Left lung (tissue), 10 donors: ENCODE data around the gene SECISBP2. TPM values are rescaled to one million over a fixed set of nuclear protein-coding genes. Genes with fewer than 3 reads are reported as not detected.

Source experiments
- ATAC-seq: fragments of 200-7000 bp; cut with Tn5 transposase; one replicate; pipeline ENCODE4 v1.9.1; 2020; ENCODE audit warnings: moderate library complexity
- DNase-seq, 4 donors: peaks; one replicate each; pipeline ENCODE4 v3.0.0-alpha.2; 2013 to 2020
- H3K27ac ChIP-seq, 2 donors: fragments of 200-600 bp; sonication (generic) in 1 of 2; one replicate each; pipeline versions ENCODE4 v1.5.0 to v1.8.0; 2020 to 2021
- H3K27me3 ChIP-seq, 2 donors: fragments of 200-600 bp; sonication (generic) in 1 of 2; one replicate each; pipeline versions ENCODE4 v1.5.0 to v1.8.0; 2020 to 2021
- H3K36me3 ChIP-seq, 2 donors: fragments of 200-600 bp; sonication (generic) in 1 of 2; one replicate each; pipeline versions ENCODE4 v1.5.0 to v1.8.0; 2020 to 2021
- H3K4me1 ChIP-seq, 2 donors: fragments of 200-600 bp; one replicate each; pipeline ENCODE4 v1.8.0; 2021
- H3K4me3 ChIP-seq, 2 donors: fragments of 200-600 bp; sonication (generic) in 1 of 2; one replicate each; pipeline versions ENCODE4 v1.5.0 to v1.8.0; 2020 to 2021; ENCODE audit warnings: mild to moderate bottlenecking in 1 of 2
- H3K9me3 ChIP-seq, 2 donors: fragments of 200-600 bp; sonication (generic) in 1 of 2; one replicate each; pipeline versions ENCODE4 v1.5.0 to v1.8.0; 2020 to 2021
- intact Hi-C, 2 donors: fragments of 100-400 bp; cut with DNase I; formaldehyde crosslinking; loops; one replicate each; pipeline versions ENCODE4 v1.11.2 to v1.14.2; 2022
- polyA plus RNA-seq, 6 donors: library from polyadenylated mRNA; unstranded; fragments of 120-200 nt; gene quantifications; one replicate each; pipeline ENCODE4 v1.2.1, GENCODE V29; 2013; ENCODE audit not compliant: insufficient read length in 6 of 6
- total RNA-seq, 2 donors: library from RNA; stranded (reverse); fragmentation: NEBNext Ultra II Directional; extraction: Animal tissue kit (Norgen Biotek cat#: 25700); gene quantifications; one replicate each; pipeline ENCODE4 v1.2.1, GENCODE V29; 2021
- TF ChIP-seq, protein P1 (sequence below), 2 donors: fragments of 200-600 bp; sonication (generic) in 1 of 2; IDR thresholded peaks; one replicate each; pipeline versions ENCODE4 v1.5.0 to v1.8.0; 2021; ENCODE audit warnings: antibody characterized with exemption in 2 of 2
- donor health status: DM: no; HTN: yes; CAD: no.
- donor health status: DM: no; HTN: no; CAD: no.

Gene SECISBP2
- total and polyA plus RNA-seq, 8 donors, result 31.4 to 92.8 (median 89.3) TPM

DNA sequence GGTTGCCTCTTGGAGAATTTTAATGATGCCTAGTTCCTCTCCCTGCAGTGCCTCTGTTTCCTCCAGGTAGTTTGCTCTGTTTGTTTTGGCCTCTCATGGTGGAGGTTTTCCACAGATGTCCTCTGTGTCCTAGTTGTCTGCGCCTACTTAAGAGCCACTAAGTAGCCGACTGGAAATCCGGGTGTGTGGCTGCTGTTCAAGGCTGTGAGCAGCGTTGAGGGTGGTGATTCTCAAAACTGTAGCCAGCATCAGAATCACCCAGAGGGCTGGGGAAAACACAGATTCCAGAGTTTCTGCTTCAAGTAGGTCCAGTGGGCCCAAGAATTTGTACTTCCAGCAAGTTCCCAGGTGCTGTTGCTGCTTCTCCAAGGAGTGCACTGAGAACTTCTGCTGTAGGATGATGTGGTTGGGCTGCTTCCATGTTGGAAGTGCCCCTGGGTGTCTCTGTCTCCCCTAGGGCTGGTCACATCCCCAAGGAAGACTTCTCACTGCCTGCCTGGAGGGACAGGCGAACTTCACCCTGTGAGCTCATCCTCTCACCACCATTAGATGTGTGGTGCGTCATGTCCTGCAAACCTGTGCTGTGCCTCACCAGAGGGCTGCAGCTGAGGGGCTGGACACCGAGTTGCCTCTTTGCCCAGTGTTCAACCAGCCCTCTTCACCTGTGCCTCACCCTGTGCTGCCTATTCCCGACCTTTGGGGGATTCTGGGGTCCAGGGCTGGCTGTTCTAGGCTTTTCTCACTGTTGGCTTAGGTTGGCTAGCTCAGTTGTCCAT, 34.8 kb downstream of the SECISBP2 start:
- TF ChIP-seq, protein P1, sequence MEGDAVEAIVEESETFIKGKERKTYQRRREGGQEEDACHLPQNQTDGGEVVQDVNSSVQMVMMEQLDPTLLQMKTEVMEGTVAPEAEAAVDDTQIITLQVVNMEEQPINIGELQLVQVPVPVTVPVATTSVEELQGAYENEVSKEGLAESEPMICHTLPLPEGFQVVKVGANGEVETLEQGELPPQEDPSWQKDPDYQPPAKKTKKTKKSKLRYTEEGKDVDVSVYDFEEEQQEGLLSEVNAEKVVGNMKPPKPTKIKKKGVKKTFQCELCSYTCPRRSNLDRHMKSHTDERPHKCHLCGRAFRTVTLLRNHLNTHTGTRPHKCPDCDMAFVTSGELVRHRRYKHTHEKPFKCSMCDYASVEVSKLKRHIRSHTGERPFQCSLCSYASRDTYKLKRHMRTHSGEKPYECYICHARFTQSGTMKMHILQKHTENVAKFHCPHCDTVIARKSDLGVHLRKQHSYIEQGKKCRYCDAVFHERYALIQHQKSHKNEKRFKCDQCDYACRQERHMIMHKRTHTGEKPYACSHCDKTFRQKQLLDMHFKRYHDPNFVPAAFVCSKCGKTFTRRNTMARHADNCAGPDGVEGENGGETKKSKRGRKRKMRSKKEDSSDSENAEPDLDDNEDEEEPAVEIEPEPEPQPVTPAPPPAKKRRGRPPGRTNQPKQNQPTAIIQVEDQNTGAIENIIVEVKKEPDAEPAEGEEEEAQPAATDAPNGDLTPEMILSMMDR (IDR thresholded peaks at IDR 0.05), result no peak
- Histone ChIP-seq H3K4me1 (peaks cover 0 to 24% of the 10 kb centered on the region in 2 donors), H3K36me3 (peaks cover 6 to 100% of the 10 kb centered on the region in 2 donors), H3K9me3 (no peaks in the 10 kb centered on the region), H3K27ac (no peak overlapping the region), H3K27me3 (no peaks in the 10 kb centered on the region), H3K4me3 (no peak overlapping the region)
- ATAC-seq, result peak; percentile 44
- no peak for DNase-seq
- intact Hi-C loops, result no loop called here

GRCh38 chr9:89353989-89354388, 35.7 kb downstream of the SECISBP2 start:
- Histone ChIP-seq H3K4me3 (no peak overlapping the region), H3K27me3 (no peaks in the 10 kb centered on the region), H3K9me3 (no peaks in the 10 kb centered on the region), H3K36me3 (peaks cover 6 to 100% of the 10 kb centered on the region in 2 donors), H3K4me1 (peaks cover 0 to 24% of the 10 kb centered on the region in 2 donors), H3K27ac (no peak overlapping the region)
- intact Hi-C loops, result no loop called here
- TF ChIP-seq, protein P1 (IDR thresholded peaks at IDR 0.05), result no peak
- DNase-seq, result no peak
- ATAC-seq, result no peak

DNA sequence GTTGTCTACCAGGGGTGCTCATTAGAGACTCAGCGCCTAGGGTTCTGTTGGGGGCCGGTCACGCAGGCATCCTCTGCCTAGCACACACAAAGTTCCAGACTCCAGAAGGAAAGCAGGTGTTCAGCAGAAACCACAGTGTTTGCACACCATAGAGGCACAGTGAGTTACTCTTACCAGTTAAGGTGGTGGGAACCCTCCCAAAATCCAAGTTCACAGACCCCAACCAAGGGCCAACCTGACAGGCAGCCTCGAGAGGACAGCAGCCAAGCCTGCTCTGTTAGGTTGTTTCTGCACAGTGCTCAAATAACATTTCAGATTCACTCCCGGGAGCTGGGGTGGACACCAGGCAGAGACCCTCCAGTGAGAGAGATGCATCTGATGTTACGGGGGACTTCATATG, 36.2 kb downstream of the SECISBP2 start:
- peaks cover 6 to 100% of the 10 kb centered on the region in 2 donors for H3K36me3 ChIP-seq
- H3K4me3 ChIP-seq, result no peak overlapping the region
- H3K27me3 ChIP-seq, result no peaks in the 10 kb centered on the region
- H3K27ac ChIP-seq, result no peak overlapping the region
- DNase-seq (no peak), ATAC-seq (no peak)
- TF ChIP-seq, protein P1 (IDR thresholded peaks at IDR 0.05), result no peak
- H3K9me3 ChIP-seq, result no peaks in the 10 kb centered on the region
- intact Hi-C loops, result no loop called here
- H3K4me1 ChIP-seq, result peaks cover 0 to 25% of the 10 kb centered on the region in 2 donors

DNA sequence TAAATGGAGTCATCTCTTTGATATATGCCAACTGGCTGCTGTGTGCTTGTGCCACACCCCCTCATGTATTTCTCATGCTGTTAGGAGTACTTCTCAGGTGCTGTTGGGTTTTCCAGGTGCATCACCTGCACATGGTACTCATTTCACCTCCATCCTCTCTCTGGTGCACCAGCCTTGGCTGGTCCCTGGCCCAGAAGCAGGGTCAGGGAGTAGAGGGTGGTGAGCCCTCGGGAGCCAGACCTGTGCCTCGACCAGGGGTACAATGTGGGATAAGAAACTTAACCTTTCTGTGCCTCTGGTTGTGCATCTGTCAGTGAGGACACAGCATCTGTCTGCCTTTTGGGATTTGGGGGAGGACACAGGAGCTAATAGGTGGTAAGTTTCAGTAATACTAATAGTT, 38.5 kb downstream of the SECISBP2 start:
- ATAC-seq (no peak), DNase-seq (no peak)
- TF ChIP-seq, protein P1 (IDR thresholded peaks at IDR 0.05), result no peak
- H3K27me3 ChIP-seq, result no peaks in the 10 kb centered on the region
- H3K36me3 ChIP-seq, result peaks cover 0 to 100% of the 10 kb centered on the region in 2 donors
- no peak overlapping the region for H3K4me3 ChIP-seq
- no peak overlapping the region for H3K27ac ChIP-seq
- peaks cover 0 to 21% of the 10 kb centered on the region in 2 donors for H3K4me1 ChIP-seq
- H3K9me3 ChIP-seq, result no peaks in the 10 kb centered on the region
- intact Hi-C loops, result no loop called here

GRCh38 chr9:89357331-89358197, 39.3 kb downstream of the SECISBP2 start:
- no peak overlapping the region for H3K27ac ChIP-seq

More at GRCh38 chr9:89357331-89358197, 39.3 kb downstream of the SECISBP2 start:
- no peak overlapping the region for H3K4me3 ChIP-seq
- peaks cover 0 to 100% of the 10 kb centered on the region in 2 donors for H3K36me3 ChIP-seq
- TF ChIP-seq, protein P1 (IDR thresholded peaks at IDR 0.05), result no peak
- peaks cover 0 to 13% of the 10 kb centered on the region in 2 donors for H3K4me1 ChIP-seq
- H3K27me3 ChIP-seq, result no peaks in the 10 kb centered on the region
- ATAC-seq (no peak), DNase-seq (no peak)
- intact Hi-C loops, result no loop called here
- H3K9me3 ChIP-seq, result no peaks in the 10 kb centered on the region
